GM19438 (cell line): Measurements from ENCODE around the gene ACTR8.

Experiments
- ATAC-seq: cut with Tn5 transposase; IDR thresholded peaks from one replicate; pipeline ENCODE4 v1.9.1; 2021; ENCODE audit warnings: low read depth; ENCODE audit not compliant: unreplicated experiment

The ACTR8 gene

DNA sequence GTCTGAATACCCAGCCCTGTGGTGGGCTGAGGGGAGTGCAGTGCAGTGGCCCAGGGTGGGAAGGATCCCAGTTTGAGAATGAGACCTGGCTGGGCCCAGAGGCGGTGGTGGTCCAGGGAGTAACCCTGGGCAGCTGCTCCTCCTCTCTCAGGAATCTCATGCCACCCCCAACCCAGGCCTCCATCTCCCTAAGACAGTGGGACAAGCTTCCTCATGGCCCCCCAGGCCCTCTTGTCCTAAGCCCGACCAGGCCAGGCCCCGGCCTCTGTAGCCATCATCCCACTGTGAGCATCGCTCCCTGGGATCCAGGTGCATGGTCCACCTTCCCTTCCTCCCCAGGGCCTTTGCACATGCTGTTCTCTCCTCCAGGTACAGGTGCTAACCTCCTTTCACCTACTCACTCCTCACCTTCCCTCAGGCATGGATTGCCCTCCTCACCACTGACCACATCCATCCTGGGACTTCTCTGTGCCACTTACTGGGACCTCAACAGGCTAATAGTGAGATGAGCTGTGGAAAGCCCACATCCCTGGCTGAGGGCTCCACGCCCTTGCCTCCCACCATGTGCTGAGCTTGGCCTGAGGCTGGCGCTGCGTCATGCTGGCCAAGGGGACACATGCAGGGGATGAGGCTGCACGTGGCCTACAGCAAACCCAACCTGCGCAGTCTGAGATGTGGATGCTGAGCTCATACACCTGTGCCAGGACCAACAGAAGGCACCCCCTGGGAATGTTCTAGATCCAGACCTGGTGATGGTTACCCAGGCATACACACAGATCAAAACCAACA is 45.7 kb downstream of the ACTR8 start:
- no peak for ATAC-seq

DNA sequence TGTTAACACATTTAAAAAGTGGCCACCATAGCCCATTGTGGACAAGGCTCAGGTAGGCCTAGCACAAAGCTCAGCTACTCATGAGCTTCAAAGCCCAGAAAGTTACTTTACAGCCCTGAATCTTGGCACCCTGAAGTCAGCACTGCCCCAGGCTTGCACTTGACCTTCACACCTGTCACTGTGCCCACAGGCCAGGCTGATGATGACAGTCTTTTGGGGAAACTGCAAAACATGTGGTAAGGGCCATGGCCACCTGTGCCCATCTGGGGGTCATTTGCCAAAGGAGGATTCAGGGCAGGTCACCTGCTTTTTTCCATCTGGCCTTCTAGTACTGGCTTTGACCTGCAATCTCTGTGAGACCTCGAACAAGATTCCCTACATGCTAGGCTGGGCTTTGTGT is 46.7 kb downstream of the ACTR8 start:
- ATAC-seq = no peak

GRCh38 chr3:53834429-53835095 is 47.4 kb downstream of the ACTR8 start:
- ATAC-seq = no peak

DNA sequence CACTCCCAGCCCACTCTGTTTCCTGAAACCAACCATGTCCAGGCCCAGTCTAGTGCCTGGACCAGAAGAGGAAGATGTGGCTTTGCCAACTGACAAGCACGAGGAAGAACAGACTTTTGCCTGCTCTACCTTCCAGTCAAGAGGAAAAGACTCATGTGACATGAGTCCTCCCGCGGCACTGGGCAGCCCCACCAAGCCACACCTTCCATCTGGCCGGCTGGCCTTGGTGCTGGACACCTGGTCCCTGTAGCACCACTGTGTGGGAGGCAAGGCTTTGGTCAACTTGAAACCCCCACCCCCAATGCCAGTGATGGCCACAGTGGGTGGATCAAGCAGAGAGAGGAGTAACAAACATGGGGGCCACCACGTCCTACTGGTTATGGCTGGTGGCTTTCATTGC is 48.3 kb downstream of the ACTR8 start:
- ATAC-seq = no peak

GRCh38 chr3:53833053-53833645 is 48.8 kb downstream of the ACTR8 start:
- ATAC-seq = no peak

DNA sequence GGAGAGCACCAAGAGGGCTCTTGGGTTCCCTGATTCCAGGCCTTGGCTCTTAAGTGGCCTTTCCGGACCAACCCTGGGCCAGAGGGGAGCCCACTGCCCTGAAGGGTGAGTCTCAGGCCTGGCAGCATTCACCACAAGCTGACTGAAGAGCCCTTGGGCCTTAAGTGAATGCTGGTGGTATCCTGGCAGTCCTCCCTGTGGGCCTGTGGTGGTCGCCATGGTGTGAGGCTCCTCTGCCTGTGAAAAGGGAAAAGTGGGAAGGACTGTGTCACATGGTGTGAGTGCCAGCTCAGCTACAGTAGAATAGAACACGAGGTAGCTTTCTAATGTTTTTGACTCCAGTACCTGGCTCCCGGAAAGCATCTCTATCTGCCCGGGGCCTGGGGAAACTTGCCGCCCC is 51.0 kb downstream of the ACTR8 start:
- ATAC-seq = no peak

DNA sequence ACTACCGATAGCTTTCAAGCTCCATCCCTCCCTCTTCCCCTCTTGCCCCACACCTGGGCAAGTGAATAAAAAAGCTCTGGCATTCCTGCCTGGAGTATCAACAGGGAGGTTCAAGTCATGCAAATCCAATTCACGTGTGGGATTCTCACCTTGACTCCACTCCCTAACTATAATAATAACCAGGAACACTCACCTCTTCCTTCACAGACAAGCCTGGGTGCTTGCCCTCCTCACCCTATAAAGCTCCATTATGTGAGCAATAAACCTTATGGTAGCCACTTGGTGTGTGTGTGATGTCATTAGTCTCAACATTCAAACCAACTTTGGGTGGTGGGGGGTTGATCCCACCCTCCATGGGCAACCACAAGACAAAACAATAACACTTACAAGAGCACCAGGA is 52.3 kb downstream of the ACTR8 start:
- no peak for ATAC-seq

GRCh38 chr3:53828581-53828980 is 53.4 kb downstream of the ACTR8 start:
- ATAC-seq = no peak

- ATAC-seq = no peak
These were observed 55.9 kb downstream of the ACTR8 start for GRCh38 chr3:53826048-53826447.

DNA sequence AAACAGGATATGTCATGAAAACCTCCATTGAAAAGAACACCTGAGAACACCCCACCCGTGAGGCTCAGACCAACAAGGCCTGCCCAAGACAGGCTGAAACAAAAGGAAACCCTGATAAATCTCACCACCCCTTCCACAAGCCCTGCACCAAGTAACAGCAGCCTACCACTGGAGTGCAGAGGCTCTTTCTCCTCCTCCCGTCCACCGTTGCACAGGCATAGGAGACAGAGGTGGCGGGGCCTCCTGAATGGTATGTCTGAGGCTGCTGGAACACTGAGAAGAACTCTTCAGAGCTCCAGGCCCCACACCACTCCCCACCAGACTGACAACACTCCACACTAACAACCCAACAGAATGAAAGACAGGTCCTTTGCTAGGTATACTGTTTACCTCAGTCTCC is 57.2 kb downstream of the ACTR8 start:
- no peak for ATAC-seq

- no peak for ATAC-seq
These were observed 57.8 kb downstream of the ACTR8 start for GRCh38 chr3:53823956-53824657.

GRCh38 chr3:53823026-53823955 is 58.7 kb downstream of the ACTR8 start:
- no peak for ATAC-seq

- no peak for ATAC-seq
These were observed 59.6 kb downstream of the ACTR8 start for GRCh38 chr3:53822331-53822741.

- no peak for ATAC-seq
These were observed 60.3 kb downstream of the ACTR8 start for GRCh38 chr3:53821631-53822121.

DNA sequence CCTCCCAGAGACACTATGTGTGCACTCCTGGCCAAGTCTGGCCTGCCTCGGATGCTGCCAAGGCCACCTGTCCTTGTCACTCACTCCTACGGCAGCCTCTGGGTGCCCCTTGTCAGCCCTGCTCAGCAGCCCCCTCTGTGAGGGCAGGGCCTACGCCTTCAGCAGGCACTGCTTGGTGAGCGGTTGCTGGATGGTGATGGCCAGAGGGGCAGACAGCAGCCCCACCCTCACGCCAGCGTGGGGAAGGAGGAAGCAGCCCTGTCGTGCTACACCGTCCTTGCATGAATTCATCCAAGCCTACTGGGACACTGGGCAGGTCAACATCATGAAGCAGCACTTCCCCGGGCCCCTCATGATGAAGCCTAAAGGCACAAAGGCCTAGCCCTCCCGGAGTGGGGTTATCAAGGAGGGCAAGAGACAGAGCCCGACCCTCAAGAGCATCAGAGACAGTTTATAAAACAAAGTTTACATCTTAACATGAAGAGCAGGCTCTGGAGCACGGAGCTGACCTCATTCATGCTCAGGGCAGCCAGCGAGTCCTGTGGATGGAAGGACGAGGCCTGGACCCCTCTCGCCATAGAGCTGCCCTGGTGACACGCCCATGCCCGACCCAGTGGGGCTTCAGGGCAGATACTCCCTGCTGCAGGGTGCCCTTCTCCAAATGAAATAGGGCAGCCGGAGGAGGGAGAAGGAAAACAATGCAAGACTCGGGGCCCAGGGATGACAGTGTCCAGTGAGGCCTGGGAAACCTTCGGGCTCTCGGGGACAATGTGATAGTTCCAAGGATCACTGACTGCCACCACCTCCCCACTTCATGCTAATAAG is 61.0 kb downstream of the ACTR8 start:
- no peak for ATAC-seq

- ATAC-seq = no peak
These were observed 61.9 kb downstream of the ACTR8 start for GRCh38 chr3:53820084-53820483.

DNA sequence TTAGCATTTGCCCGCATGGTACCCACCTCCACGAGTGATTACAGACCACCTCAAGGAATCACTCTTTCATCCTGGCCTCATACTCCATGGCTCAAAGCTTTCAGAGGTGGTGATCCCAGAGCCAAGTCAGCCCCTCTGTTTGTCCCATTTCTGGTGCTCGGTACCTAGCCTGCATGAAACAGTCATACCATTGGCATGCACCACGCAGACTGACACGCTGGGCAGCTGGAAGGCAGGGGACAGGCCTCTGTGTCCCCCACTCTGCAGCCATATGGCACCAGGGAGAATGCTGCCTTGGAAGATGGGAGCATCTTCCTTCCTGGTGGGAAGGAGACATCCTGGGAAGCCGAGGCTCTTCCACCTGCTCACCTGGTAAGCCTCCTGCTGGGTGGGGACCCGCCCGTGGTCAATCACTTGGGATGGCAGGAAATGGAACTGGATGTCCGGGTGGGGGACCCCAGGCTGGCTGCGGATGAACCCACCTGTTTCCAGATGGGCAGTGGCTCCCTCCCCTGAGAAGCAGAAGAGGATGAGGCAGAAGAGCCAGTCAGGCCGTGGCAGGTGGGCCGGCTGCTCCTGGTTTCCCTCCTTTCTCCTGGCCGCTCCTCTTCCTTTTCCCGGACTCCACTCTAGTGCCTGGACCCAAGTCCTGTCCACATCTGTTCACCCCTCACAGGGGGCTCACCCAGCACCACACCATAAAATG is 62.6 kb downstream of the ACTR8 start:
- no peak for ATAC-seq
